ENCODE data around the gene LONP2. TPM values are rescaled to one million over a fixed set of nuclear protein-coding genes. Genes with fewer than 3 reads are reported as not detected.
"Not testable (repeated sequence)": the region's sequence is repeated elsewhere in the genome, so short reads cannot be mapped to it uniquely, and the experiment has no call there.

LONP2 gene
- total RNA-seq, 5 donors from 2014 or later (not counting 1 experiment from before 2014, with no cell fraction given) = 69.9 to 92.9 (median 84.7) TPM

DNA sequence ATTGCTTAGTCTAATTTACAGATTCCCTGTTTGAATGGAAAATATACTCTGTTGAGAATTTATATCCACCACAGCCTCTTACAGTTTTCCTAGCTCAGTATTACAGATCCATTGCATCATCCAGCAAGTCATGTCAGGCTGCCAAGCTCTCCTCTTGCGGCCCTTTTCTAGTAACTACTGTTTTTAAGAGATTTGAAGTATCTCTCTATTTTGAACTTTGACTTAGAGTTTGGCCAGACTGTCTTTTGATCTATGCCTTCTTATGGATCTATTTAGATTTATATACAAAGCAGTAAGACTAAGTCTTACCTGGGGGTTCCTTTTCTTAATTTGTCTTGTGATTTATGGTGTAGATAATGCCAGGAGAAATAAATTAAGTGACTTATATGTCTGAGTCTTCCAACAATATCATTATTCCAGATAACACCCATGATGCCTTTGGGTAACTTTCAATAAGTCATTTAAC is 56.3 kb downstream of the LONP2 start:
- Mint-ChIP-seq H3K4me1 (peaks cover 0 to under 1% (median 0%) of the 10 kb centered on the region in 3 donors), H3K4me3 (no peak overlapping the region), H3K36me3 (peaks cover 54% of the 10 kb centered on the region), H3K27me3 (no peaks in the 10 kb centered on the region), H3K9me3 (no peaks in the 10 kb centered on the region), H3K27ac (peak overlapping the region in 1 of 2 donors; percentile 50)
- WGBS (ENCODE audit: insufficient coverage) = no CpG with 5 or more reads among the region's 1 CpG
- POLR2A ChIA-PET = interaction anchor here in 1 of 2 donors (0.5 kb wide), 1 partner anchor 131 kb away, joined by 4 read pairs; no protein-coding TSS in a partner anchor
- Histone ChIP-seq H3K27ac (ENCODE audit: low read length) (no peak overlapping the region), H3K27me3 (replicated peaks in 1 of 2; ENCODE audit: control insufficient read depth in 2 of 2, extremely low read depth in 1 of 2, insufficient read depth in 2 of 2, low read length in 1 of 2) (no peaks in the 10 kb centered on the region), H3K36me3 (ENCODE audit: control insufficient read depth in 2 of 2, extremely low read depth in 1 of 2, insufficient read depth in 1 of 2, low read length in 1 of 2) (peaks cover 14 to 59% of the 10 kb centered on the region in 2 donors), H3K4me1 (ENCODE audit: control insufficient read depth in 1 of 2, extremely low read depth in 1 of 2, insufficient read depth in 2 of 2, low read length in 2 of 2) (no peaks in the 10 kb centered on the region), H3K4me3 (ENCODE audit: control insufficient read depth in 1 of 2, extremely low read depth in 1 of 2, low read length in 1 of 2) (no peak overlapping the region), H3K9me3 (no peaks in the 10 kb centered on the region)
- DNase-seq (no peak), ATAC-seq (replicated peaks in 1 of 4) (no peak)
- CTCF ChIA-PET = no interaction called here

DNA sequence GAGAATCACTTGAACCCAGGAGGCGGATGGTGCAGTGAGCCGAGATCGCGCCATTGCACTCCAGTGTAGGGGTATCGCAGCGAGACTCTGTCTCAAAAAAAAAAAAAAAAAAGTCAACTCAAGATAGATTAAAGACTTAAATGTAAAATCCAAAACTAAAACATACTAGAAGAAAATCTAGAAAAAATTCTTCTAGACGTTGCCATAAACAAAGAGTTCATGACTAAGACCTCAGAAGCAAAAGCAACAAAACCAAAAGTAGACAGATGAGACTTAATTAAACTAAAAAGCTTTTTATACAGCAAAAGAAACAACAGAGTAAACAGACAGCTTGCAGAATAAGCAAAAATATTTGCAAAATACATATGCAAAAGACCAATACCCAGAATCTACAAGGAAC is 64.4 kb downstream of the LONP2 start:
- Mint-ChIP-seq H3K27me3 (no peaks in the 10 kb centered on the region), H3K4me3 (no peak overlapping the region), H3K4me1 (peaks cover 3 to 6% (median 5%) of the 10 kb centered on the region in 3 donors), H3K9me3 (peaks cover 9 to 50% (median 30%) of the 10 kb centered on the region in 3 donors), H3K27ac (no peak overlapping the region), H3K36me3 (peaks cover 83% of the 10 kb centered on the region)
- WGBS (ENCODE audit: insufficient coverage) = no CpG with 5 or more reads among the region's 7 CpGs
- H3K9me3 ChIP-seq = peaks cover 4% of the 10 kb centered on the region
- no peaks in the 10 kb centered on the region for H3K4me1 ChIP-seq (ENCODE audit: control insufficient read depth in 1 of 2, extremely low read depth in 1 of 2, insufficient read depth in 2 of 2, low read length in 2 of 2)
- ATAC-seq (replicated peaks in 1 of 4) = no peak
- POLR2A ChIA-PET = no interaction called here
- no peak for DNase-seq
- peaks cover 9 to 57% of the 10 kb centered on the region in 2 donors for H3K36me3 ChIP-seq (ENCODE audit: control insufficient read depth in 2 of 2, extremely low read depth in 1 of 2, insufficient read depth in 1 of 2, low read length in 1 of 2)
- H3K27me3 ChIP-seq (replicated peaks in 1 of 2; ENCODE audit: control insufficient read depth in 2 of 2, extremely low read depth in 1 of 2, insufficient read depth in 2 of 2, low read length in 1 of 2) = no peaks in the 10 kb centered on the region
- no peak overlapping the region for H3K27ac ChIP-seq (ENCODE audit: low read length)
- H3K4me3 ChIP-seq (ENCODE audit: control insufficient read depth in 1 of 2, extremely low read depth in 1 of 2, low read length in 1 of 2) = no peak overlapping the region
- CTCF ChIA-PET = no interaction called here

DNA sequence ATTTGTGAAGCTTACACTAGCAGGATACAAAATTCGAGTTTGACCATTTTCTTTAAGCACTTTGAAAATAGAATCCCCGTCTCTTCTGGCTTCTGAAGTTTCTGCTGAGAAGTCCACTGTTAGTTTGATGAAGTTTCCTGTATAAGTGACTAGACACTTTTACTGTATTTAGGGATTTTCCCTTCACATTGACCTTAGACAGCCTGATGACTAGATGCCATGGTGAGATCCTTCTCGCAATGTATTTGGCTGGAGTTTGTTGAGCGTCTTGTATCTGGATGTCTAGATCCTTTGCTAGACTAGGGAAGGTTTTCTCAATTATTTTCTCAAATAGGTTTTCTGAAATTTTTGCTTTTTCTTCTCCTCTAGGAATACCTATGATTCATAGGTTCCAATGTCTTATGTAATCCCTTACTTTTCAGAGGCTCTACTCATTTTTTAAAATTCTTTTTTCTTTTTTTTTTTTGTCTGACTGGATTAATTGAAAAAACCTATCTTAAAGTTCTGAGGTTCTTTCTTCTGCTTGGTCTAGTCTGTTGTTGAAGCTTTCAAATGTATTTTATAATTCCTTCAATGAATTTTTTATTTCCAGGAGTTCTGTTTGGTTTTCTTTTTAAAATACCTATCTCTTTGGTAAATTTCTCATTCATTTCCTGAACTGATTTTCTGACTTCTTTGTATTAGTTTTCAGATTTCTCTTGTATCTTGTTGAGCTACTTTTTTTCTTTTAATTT is 67.0 kb downstream of the LONP2 start:
- H3K36me3 Mint-ChIP-seq = peaks cover 84% of the 10 kb centered on the region
- no peak overlapping the region for H3K4me3 Mint-ChIP-seq
- no CpG with 5 or more reads among the region's 4 CpGs for WGBS (ENCODE audit: insufficient coverage)
- ChIA-PET POLR2A (interaction anchor here in 1 of 2 donors (1.0 kb wide), 1 partner anchor 302 kb away, joined by 4 read pairs; no protein-coding TSS in a partner anchor), CTCF (interaction anchor here (0.6 to 0.7 kb wide), 5 partner anchors 22 to 324 kb away, joined by 3 to 5 read pairs (median 3); no protein-coding TSS in a partner anchor)
- ATAC-seq (replicated peaks in 1 of 4) (no peak), DNase-seq (no peak)
- H3K27me3 ChIP-seq (replicated peaks in 1 of 2; ENCODE audit: control insufficient read depth in 2 of 2, extremely low read depth in 1 of 2, insufficient read depth in 2 of 2, low read length in 1 of 2) = no peaks in the 10 kb centered on the region
- peaks cover 5 to 42% of the 10 kb centered on the region in 2 donors for H3K36me3 ChIP-seq (ENCODE audit: control insufficient read depth in 2 of 2, extremely low read depth in 1 of 2, insufficient read depth in 1 of 2, low read length in 1 of 2)
- H3K4me1 Mint-ChIP-seq = peaks cover 8 to 15% (median 13%) of the 10 kb centered on the region in 3 donors
- no peaks in the 10 kb centered on the region for H3K27me3 Mint-ChIP-seq
- no peaks in the 10 kb centered on the region for H3K4me1 ChIP-seq (ENCODE audit: control insufficient read depth in 1 of 2, extremely low read depth in 1 of 2, insufficient read depth in 2 of 2, low read length in 2 of 2)
- peaks cover 4% of the 10 kb centered on the region for H3K9me3 ChIP-seq
- H3K9me3 Mint-ChIP-seq = peaks cover 9 to 55% (median 30%) of the 10 kb centered on the region in 3 donors
- H3K4me3 ChIP-seq (ENCODE audit: control insufficient read depth in 1 of 2, extremely low read depth in 1 of 2, low read length in 1 of 2) = no peak overlapping the region
- no peak overlapping the region for H3K27ac Mint-ChIP-seq
- H3K27ac ChIP-seq (ENCODE audit: low read length) = no peak overlapping the region

DNA sequence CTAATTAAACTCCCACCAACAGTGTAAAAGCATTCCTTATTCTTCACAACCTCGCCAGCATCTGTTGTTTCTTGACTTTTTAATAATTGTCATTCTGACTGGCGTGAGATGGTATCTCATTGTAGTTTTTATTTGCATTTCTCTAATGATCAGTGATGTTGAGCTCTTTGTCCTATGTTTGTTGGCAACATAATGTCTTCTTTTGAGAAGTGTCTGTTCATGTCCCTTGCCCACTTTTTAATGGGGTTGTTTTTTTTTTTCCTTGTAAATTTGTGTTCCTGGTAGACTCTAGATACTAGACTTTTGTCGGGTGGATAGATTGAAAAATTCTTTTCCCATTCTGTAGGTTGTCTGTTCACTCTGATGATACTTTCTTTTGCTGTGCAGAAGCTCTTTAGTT is 69.8 kb downstream of the LONP2 start:
- DNase-seq; H3K27ac ChIP-seq (ENCODE audit: low read length); CTCF ChIA-PET; H3K27me3 Mint-ChIP-seq; H3K4me3 ChIP-seq (ENCODE audit: control insufficient read depth in 1 of 2, extremely low read depth in 1 of 2, low read length in 1 of 2); H3K4me3 Mint-ChIP-seq; ATAC-seq (replicated peaks in 1 of 4); H3K27me3 ChIP-seq (replicated peaks in 1 of 2; ENCODE audit: control insufficient read depth in 2 of 2, extremely low read depth in 1 of 2, insufficient read depth in 2 of 2, low read length in 1 of 2); H3K9me3 ChIP-seq: not testable (repeated sequence)
- Mint-ChIP-seq H3K36me3 (peaks cover 67% of the 10 kb centered on the region), H3K4me1 (peaks cover 31 to 39% (median 38%) of the 10 kb centered on the region in 3 donors), H3K9me3 (peaks cover 9 to 36% (median 21%) of the 10 kb centered on the region in 3 donors), H3K27ac (peak overlapping the region; percentile 35 to 53)
- H3K4me1 ChIP-seq (ENCODE audit: control insufficient read depth in 1 of 2, extremely low read depth in 1 of 2, insufficient read depth in 2 of 2, low read length in 2 of 2) = peaks cover 14 to 20% of the 10 kb centered on the region in 2 experiments
- WGBS (ENCODE audit: insufficient coverage) = 100% methylated on average over 1 of the region's 3 CpGs
- H3K36me3 ChIP-seq (ENCODE audit: control insufficient read depth in 2 of 2, extremely low read depth in 1 of 2, insufficient read depth in 1 of 2, low read length in 1 of 2) = peaks cover 0 to 21% of the 10 kb centered on the region in 2 donors
- POLR2A ChIA-PET = interaction anchor here in 1 of 2 donors (0.9 kb wide), 1 partner anchor 18 kb away, joined by 4 read pairs; no protein-coding TSS in a partner anchor

DNA sequence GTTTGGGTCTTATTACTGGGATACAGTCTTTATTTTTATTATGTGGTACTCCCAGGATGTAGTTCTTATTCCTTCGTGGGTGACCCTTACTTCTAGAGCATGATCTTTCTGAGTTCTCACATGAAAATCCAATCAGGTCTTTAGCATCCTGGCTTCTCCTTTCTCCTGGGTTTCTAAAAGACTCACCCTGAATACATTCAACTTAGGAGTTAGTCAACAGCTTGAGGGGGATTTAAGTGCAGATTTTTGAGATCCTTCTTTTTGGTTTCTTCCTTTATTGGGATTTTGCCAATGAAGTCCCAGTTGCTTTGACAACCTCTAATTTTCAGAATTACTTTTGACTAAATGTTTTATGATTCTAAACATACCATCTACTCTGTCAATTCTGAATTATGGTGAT is 72.9 kb downstream of the LONP2 start:
- Mint-ChIP-seq H3K4me1 (peaks cover 45 to 52% (median 52%) of the 10 kb centered on the region in 3 donors), H3K9me3 (peaks cover 4 to 20% (median 10%) of the 10 kb centered on the region in 3 donors), H3K27ac (peak overlapping the region; percentile 86 to 89), H3K36me3 (peaks cover 38% of the 10 kb centered on the region), H3K27me3 (no peaks in the 10 kb centered on the region), H3K4me3 (no peak overlapping the region)
- Histone ChIP-seq H3K9me3 (no peaks in the 10 kb centered on the region), H3K4me3 (ENCODE audit: control insufficient read depth in 1 of 2, extremely low read depth in 1 of 2, low read length in 1 of 2) (no peak overlapping the region), H3K4me1 (ENCODE audit: control insufficient read depth in 1 of 2, extremely low read depth in 1 of 2, insufficient read depth in 2 of 2, low read length in 2 of 2) (peaks cover 28 to 32% of the 10 kb centered on the region in 2 experiments), H3K36me3 (ENCODE audit: control insufficient read depth in 2 of 2, extremely low read depth in 1 of 2, insufficient read depth in 1 of 2, low read length in 1 of 2) (peaks cover 0 to 4% of the 10 kb centered on the region in 2 donors), H3K27me3 (replicated peaks in 1 of 2; ENCODE audit: control insufficient read depth in 2 of 2, extremely low read depth in 1 of 2, insufficient read depth in 2 of 2, low read length in 1 of 2) (no peaks in the 10 kb centered on the region), H3K27ac (ENCODE audit: low read length) (no peak overlapping the region)
- POLR2A ChIA-PET = no interaction called here
- ATAC-seq (replicated peaks in 1 of 4) (no peak), DNase-seq (no peak)
- 100% methylated on average over 1 of the region's 1 CpG for WGBS (ENCODE audit: insufficient coverage)
- CTCF ChIA-PET = interaction anchor here in 1 of 2 donors (0.9 kb wide), 1 partner anchor 39 kb away, joined by 3 read pairs; no protein-coding TSS in a partner anchor

DNA sequence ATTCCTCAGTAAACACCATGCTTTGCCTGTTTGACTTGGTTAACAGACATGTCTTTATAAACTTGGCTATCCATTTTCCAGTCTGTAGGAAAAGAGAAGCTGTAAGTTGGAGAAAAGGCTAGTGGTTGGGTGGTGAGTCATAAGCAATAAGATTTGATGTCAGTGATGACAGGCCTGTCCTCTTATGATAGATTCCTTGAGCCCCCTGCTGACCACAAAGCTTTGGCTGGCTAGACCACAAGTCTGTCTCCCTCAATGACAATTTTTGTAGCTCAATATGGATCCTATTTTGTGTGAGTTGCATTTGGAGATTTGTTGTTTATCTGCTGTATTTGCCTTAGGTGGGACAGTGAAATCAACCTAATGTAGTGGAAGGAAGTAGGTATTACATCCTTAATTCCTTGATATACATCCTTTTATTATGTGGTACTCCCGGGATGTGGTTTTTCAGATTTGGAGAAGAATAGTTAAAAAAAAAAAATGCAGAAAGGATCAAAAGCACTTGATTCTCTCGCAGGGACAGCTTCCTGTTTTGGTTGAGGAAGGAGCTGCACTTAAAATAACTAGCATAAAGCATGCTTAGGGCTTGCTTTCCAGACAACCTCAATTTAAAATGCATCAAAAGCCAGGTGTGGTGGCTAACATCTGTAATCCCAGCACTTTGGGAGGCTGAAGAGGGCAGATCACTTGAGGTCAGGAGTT is 73.7 kb downstream of the LONP2 start:
- Mint-ChIP-seq H3K36me3 (peaks cover 34% of the 10 kb centered on the region), H3K27ac (peak overlapping the region; percentile 86 to 89), H3K4me3 (peak overlapping the region; percentile 29 to 72 (median 50)), H3K4me1 (peaks cover 46 to 52% (median 46%) of the 10 kb centered on the region in 3 donors), H3K9me3 (peaks cover 0 to 13% (median 4%) of the 10 kb centered on the region in 3 donors), H3K27me3 (no peaks in the 10 kb centered on the region)
- ATAC-seq (replicated peaks in 1 of 4) = peak in 3 of 4 experiments; percentile 7 to 36 (median 30)
- H3K27ac ChIP-seq (ENCODE audit: low read length) = peak overlapping the region; percentile 28
- peak in 1 of 35 experiments; percentile 7 for DNase-seq
- ChIA-PET CTCF (interaction anchor here (0.8 to 1.6 kb wide), 4 partner anchors 36 to 311 kb away, joined by 3 to 5 read pairs (median 3); no protein-coding TSS in a partner anchor), POLR2A (interaction anchor here in 1 of 2 donors (0.6 kb wide), 3 partner anchors 16 to 82 kb away, joined by 3 to 6 read pairs (median 4); no protein-coding TSS in a partner anchor)
- WGBS (ENCODE audit: insufficient coverage) = no CpG with 5 or more reads among the region's 2 CpGs
- H3K4me1 ChIP-seq (ENCODE audit: control insufficient read depth in 1 of 2, extremely low read depth in 1 of 2, insufficient read depth in 2 of 2, low read length in 2 of 2) = peaks cover 28 to 32% of the 10 kb centered on the region in 2 experiments
- H3K27me3 ChIP-seq (replicated peaks in 1 of 2; ENCODE audit: control insufficient read depth in 2 of 2, extremely low read depth in 1 of 2, insufficient read depth in 2 of 2, low read length in 1 of 2) = no peaks in the 10 kb centered on the region
- H3K9me3 ChIP-seq = no peaks in the 10 kb centered on the region
- no peak overlapping the region for H3K4me3 ChIP-seq (ENCODE audit: control insufficient read depth in 1 of 2, extremely low read depth in 1 of 2, low read length in 1 of 2)
- peaks cover 0 to 4% of the 10 kb centered on the region in 2 donors for H3K36me3 ChIP-seq (ENCODE audit: control insufficient read depth in 2 of 2, extremely low read depth in 1 of 2, insufficient read depth in 1 of 2, low read length in 1 of 2)
